Keratinocyte (primary cell): ENCODE results near the gene ATP1A4. TPM values are rescaled to one million over a fixed set of nuclear protein-coding genes. Genes with fewer than 3 reads are reported as not detected.

ENCODE experiments used
- DNase-seq: peaks from one replicate; pipeline ENCODE4 v3.0.0-alpha.2; 2011; ENCODE audit warnings: low read depth, missing footprints, low spot score
- FAIRE-seq: peaks from 2 replicates; lab custom pipeline; 2011; peaks lifted over from hg19 to GRCh38; lab: Jason Lieb, UNC
- H2AFZ ChIP-seq: 2 replicates; pipeline ENCODE4 v1.6.0; 2012; ENCODE audit warnings: low read length, control low read depth, inconsistent platforms; ENCODE audit not compliant: control insufficient read depth
- H3K27ac ChIP-seq: 2 replicates; pipeline ENCODE4 v1.5.1; 2011; ENCODE audit warnings: low read length; ENCODE audit not compliant: control insufficient read depth, insufficient read depth
- H3K27me3 ChIP-seq: 3 replicates; pipeline ENCODE4 v1.6.0; 2011; ENCODE audit warnings: low read length; ENCODE audit not compliant: control insufficient read depth, insufficient read depth; ENCODE audit errors: extremely low read depth
- H3K36me3 ChIP-seq, 2 experiments: 2 replicates in 1 of 2; 3 replicates in 1 of 2; pipeline ENCODE4 v1.5.1; 2011; ENCODE audit warnings: low read length in 2 of 2, mild to moderate bottlenecking in 1 of 2; ENCODE audit not compliant: control insufficient read depth in 2 of 2, insufficient read depth in 2 of 2; ENCODE audit errors: extremely low read depth in 1 of 2
- H3K4me1 ChIP-seq: 3 replicates; pipeline ENCODE4 v1.5.1; 2011; ENCODE audit warnings: low read length; ENCODE audit not compliant: control insufficient read depth, insufficient read depth; ENCODE audit errors: extremely low read depth
- H3K4me2 ChIP-seq: 3 replicates; pipeline ENCODE4 v1.6.0; 2011; ENCODE audit warnings: low read depth, low read length; ENCODE audit not compliant: control insufficient read depth, insufficient read depth; ENCODE audit errors: extremely low read depth
- H3K4me3 ChIP-seq, 3 experiments: fragments of 200-600 bp in 1 of 3; sonication (generic) in 1 of 3; 2 replicates in 2 of 3; 3 replicates in 1 of 3; pipeline ENCODE4 v1.5.1; 2011 to 2016; ENCODE audit warnings: low read length in 3 of 3, mild to moderate bottlenecking in 3 of 3, control low read depth in 2 of 3, inconsistent platforms in 1 of 3, low read depth in 1 of 3, mixed read lengths in 1 of 3, mixed run types in 1 of 3, moderate library complexity in 1 of 3; ENCODE audit not compliant: control insufficient read depth in 2 of 3, insufficient read depth in 2 of 3; ENCODE audit errors: extremely low read depth in 1 of 3
- H3K79me2 ChIP-seq: 2 replicates; pipeline ENCODE4 v1.6.0; 2012; ENCODE audit warnings: low read length; ENCODE audit not compliant: control insufficient read depth, insufficient read depth
- H3K9ac ChIP-seq: 3 replicates; pipeline ENCODE4 v1.6.0; 2011; ENCODE audit warnings: low read length; ENCODE audit not compliant: control insufficient read depth, insufficient read depth; ENCODE audit errors: extremely low read depth
- H3K9me1 ChIP-seq: 3 replicates; pipeline ENCODE4 v1.6.0; 2011; ENCODE audit warnings: low read length; ENCODE audit not compliant: control insufficient read depth, insufficient read depth; ENCODE audit errors: extremely low read depth
- H3K9me3 ChIP-seq: 2 replicates; pipeline ENCODE4 v1.5.1; 2012; ENCODE audit warnings: low read depth, low read length; ENCODE audit not compliant: control insufficient read depth
- H4K20me1 ChIP-seq: 3 replicates; pipeline ENCODE4 v1.6.0; 2011; ENCODE audit warnings: low read length; ENCODE audit not compliant: control insufficient read depth, insufficient read depth; ENCODE audit errors: extremely low read depth
- EZH2 ChIP-seq: IDR thresholded peaks from one replicate; pipeline ENCODE4 v1.6.1; 2012; ENCODE audit warnings: inconsistent platforms, mild to moderate bottlenecking, low read length, moderate library complexity
- dilution Hi-C: fragments of 300-500 bp; cut with MboI; formaldehyde crosslinking; loops from one replicate; pipeline ENCODE4 v1.7.0; 2020; ENCODE audit warnings: low sequenced_read_pairs; ENCODE audit not compliant: extremely low pct_ligation_motif_present
- polyA plus RNA-seq, 5 experiments: library from polyadenylated mRNA; depleted of rRNA in 3 of 5; stranded (reverse) in 3 of 5; stranded (forward) in 1 of 5; unstranded in 1 of 5; fragments of >200 nt; gene quantifications; 1 replicate in 1 of 5; 2 replicates in 3 of 5; 3 replicates in 1 of 5; pipeline versions ENCODE4 v1.2.1 to v1.2.3, GENCODE V29; 2011 to 2012; ENCODE audit warnings: missing spikeins in 2 of 5, low read depth in 1 of 5, low replicate concordance in 1 of 5
- TF ChIP-seq, protein P1 (sequence below), 3 experiments: IDR thresholded peaks in 1 of 3; conservative IDR thresholded peaks in 1 of 3; optimal IDR thresholded peaks in 1 of 3; 2 replicates in 2 of 3; 3 replicates in 1 of 3; pipeline versions ENCODE3 to v1.5.1; 2011; ENCODE audit warnings: low read length in 3 of 3, mild to moderate bottlenecking in 3 of 3, moderate library complexity in 2 of 3, control low read depth in 1 of 3, inconsistent platforms in 1 of 3; ENCODE audit not compliant: insufficient read depth in 2 of 3; ENCODE audit errors: extremely low read depth in 1 of 3

ATP1A4 gene
- polyA plus RNA-seq, 1 donor (not counting 4 experiments of a cell fraction or from before 2014, with no cell fraction given) = not detected

DNA sequence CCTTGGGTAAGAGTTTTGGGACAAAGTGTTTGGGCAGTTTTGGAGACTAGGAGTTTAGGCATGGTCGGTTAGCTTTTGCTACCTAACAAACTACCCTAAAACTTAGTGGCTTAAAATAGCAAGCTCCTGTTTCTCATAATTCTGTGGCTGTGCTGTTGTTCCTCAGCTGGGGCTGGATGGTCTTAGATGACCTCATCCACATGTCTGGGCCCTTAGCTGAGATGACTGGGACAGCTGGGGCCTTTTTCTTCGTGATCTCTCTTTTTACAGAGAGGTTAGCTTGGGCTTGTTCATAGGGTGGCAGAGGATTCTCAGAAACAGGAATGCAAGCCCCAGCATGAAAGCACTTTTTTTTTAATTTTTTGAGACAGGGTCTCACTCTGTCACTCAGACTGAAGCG is 6.6 kb downstream of the ATP1A4 start:
- Histone ChIP-seq H3K9ac (no peak overlapping the region), H3K4me2 (no peak overlapping the region), H3K4me1 (no peaks in the 10 kb centered on the region), H2AFZ (no peak overlapping the region), H3K27ac (no peak overlapping the region), H3K79me2 (no peaks in the 10 kb centered on the region), H3K36me3 (no peaks in the 10 kb centered on the region), H3K9me3 (no peaks in the 10 kb centered on the region), H4K20me1 (no peaks in the 10 kb centered on the region), H3K27me3 (peaks cover 4% of the 10 kb centered on the region), H3K9me1 (no peaks in the 10 kb centered on the region), H3K4me3 (no peak overlapping the region)
- dilution Hi-C loops = no loop called here
- DNase-seq = no peak
- FAIRE-seq = no peak
- no peak for TF ChIP-seq EZH2
- TF ChIP-seq, protein P1, sequence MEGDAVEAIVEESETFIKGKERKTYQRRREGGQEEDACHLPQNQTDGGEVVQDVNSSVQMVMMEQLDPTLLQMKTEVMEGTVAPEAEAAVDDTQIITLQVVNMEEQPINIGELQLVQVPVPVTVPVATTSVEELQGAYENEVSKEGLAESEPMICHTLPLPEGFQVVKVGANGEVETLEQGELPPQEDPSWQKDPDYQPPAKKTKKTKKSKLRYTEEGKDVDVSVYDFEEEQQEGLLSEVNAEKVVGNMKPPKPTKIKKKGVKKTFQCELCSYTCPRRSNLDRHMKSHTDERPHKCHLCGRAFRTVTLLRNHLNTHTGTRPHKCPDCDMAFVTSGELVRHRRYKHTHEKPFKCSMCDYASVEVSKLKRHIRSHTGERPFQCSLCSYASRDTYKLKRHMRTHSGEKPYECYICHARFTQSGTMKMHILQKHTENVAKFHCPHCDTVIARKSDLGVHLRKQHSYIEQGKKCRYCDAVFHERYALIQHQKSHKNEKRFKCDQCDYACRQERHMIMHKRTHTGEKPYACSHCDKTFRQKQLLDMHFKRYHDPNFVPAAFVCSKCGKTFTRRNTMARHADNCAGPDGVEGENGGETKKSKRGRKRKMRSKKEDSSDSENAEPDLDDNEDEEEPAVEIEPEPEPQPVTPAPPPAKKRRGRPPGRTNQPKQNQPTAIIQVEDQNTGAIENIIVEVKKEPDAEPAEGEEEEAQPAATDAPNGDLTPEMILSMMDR (optimal IDR thresholded peaks at IDR 0.05 in 1 of 3, IDR thresholded peaks at IDR 0.05 in 1 of 3, conservative IDR thresholded peaks at IDR 0.05 in 1 of 3; ENCODE audit: extremely low read depth in 1 of 3, insufficient read depth in 2 of 3, low read length in 3 of 3) = no peak

DNA sequence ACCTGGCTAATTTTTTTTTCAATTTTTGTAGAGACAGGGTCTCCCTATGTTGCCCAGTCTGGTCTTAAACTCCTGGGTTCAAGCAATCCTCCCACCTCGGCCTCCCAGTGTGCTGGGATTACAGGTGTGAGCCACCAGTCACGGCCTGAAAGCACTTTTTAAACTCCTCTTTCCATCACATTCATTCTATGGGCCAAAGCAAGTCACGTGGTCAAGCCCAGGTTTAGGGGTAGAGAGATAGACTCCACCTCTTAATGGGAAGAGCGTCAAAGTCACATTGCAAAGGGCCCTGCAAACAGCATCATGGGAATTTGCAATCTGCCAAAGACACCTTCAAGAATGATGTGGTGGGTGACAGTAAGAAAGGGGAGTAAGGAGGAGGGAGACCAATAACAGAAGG is 7.1 kb downstream of the ATP1A4 start:
- Histone ChIP-seq H3K9ac (no peak overlapping the region), H3K4me1 (no peaks in the 10 kb centered on the region), H3K9me3 (no peaks in the 10 kb centered on the region), H3K9me1 (no peaks in the 10 kb centered on the region), H3K36me3 (no peaks in the 10 kb centered on the region), H3K79me2 (no peaks in the 10 kb centered on the region), H3K27ac (no peak overlapping the region), H3K4me3 (no peak overlapping the region), H4K20me1 (no peaks in the 10 kb centered on the region), H2AFZ (no peak overlapping the region), H3K4me2 (no peak overlapping the region), H3K27me3 (peaks cover 7% of the 10 kb centered on the region)
- dilution Hi-C loops = no loop called here
- FAIRE-seq = no peak
- TF ChIP-seq EZH2 = no peak
- TF ChIP-seq, protein P1 (optimal IDR thresholded peaks at IDR 0.05 in 1 of 3, IDR thresholded peaks at IDR 0.05 in 1 of 3, conservative IDR thresholded peaks at IDR 0.05 in 1 of 3; ENCODE audit: extremely low read depth in 1 of 3, insufficient read depth in 2 of 3, low read length in 3 of 3) = no peak
- no peak for DNase-seq
